Measurements from ENCODE around the gene AURKAIP1. TPM values are rescaled to one million over a fixed set of nuclear protein-coding genes. Genes with fewer than 3 reads are reported as not detected.

The AURKAIP1 gene
- total RNA-seq, 1 experiment from 2014 or later, result 196 TPM

DNA sequence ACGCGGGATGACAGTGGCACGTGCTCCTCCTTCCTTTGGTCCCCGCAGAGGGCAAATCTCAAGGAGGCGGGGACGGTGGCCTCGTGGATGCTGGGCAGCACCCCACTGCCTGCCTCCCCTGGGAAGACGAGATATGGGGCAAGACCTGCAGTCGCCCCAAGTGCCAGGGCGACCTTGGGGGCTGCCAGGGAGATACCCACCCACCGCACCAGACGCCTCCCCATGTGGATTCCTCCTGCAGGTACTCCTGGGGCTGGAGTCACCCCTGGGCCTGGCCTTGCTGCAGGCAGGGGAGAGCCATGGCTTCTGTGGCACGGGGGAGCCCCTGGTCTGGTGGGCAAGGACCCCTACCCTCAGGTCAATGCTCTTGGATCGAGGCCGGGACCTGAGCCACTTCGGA is 5.9 kb upstream of the AURKAIP1 start:
- no peak overlapping the region for H3K56ac ChIP-seq (ENCODE audit: insufficient read length, low read depth, low read length)
- no peak overlapping the region for H3K27ac ChIP-seq (ENCODE audit: insufficient read length, low read depth, low read length)
- H3K4me3 Mint-ChIP-seq, result no peak overlapping the region
- H4K5ac ChIP-seq (ENCODE audit: insufficient read length, low read depth, low read length), result no peak overlapping the region
- WGBS (ENCODE audit: extremely low coverage, insufficient read length, low lambda C conversion rate), result no CpG with 5 or more reads among the region's 16 CpGs
- no peak overlapping the region; the same call in 1 of the 2 replicates for H3K14ac ChIP-seq (ENCODE audit: insufficient read depth, low read length)
- H3K4me2 ChIP-seq (ENCODE audit: insufficient read depth, insufficient read length, low read length), result no peak overlapping the region
- H4K20me1 ChIP-seq (ENCODE audit: control insufficient read depth, insufficient read depth, insufficient read length), result no peaks in the 10 kb centered on the region
- TF ChIP-seq, protein P1, sequence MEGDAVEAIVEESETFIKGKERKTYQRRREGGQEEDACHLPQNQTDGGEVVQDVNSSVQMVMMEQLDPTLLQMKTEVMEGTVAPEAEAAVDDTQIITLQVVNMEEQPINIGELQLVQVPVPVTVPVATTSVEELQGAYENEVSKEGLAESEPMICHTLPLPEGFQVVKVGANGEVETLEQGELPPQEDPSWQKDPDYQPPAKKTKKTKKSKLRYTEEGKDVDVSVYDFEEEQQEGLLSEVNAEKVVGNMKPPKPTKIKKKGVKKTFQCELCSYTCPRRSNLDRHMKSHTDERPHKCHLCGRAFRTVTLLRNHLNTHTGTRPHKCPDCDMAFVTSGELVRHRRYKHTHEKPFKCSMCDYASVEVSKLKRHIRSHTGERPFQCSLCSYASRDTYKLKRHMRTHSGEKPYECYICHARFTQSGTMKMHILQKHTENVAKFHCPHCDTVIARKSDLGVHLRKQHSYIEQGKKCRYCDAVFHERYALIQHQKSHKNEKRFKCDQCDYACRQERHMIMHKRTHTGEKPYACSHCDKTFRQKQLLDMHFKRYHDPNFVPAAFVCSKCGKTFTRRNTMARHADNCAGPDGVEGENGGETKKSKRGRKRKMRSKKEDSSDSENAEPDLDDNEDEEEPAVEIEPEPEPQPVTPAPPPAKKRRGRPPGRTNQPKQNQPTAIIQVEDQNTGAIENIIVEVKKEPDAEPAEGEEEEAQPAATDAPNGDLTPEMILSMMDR (conservative IDR thresholded peaks at IDR 0.05), result no peak
- H2BK12ac ChIP-seq (ENCODE audit: insufficient read length, low read depth, low read length), result no peak overlapping the region
- H4K91ac ChIP-seq (ENCODE audit: insufficient read length, low read depth, low read length), result no peak overlapping the region
- no peak overlapping the region for H2AK5ac ChIP-seq (ENCODE audit: insufficient read length, low read length)
- no peak overlapping the region for H2BK15ac ChIP-seq (ENCODE audit: low read depth, low read length)
- H3K9me3 Mint-ChIP-seq, result no peaks in the 10 kb centered on the region
- DNase-seq, result no peak
- no peak overlapping the region for H2BK20ac ChIP-seq (ENCODE audit: low read depth, low read length, poor library complexity, severe bottlenecking)
- H2BK5ac ChIP-seq (ENCODE audit: insufficient read length, low read length), result no peak overlapping the region
- H3T11ph ChIP-seq (ENCODE audit: low read length), result no peak overlapping the region
- no peak overlapping the region for H3K23ac ChIP-seq (ENCODE audit: insufficient read length, low read depth, low read length)
- no peaks in the 10 kb centered on the region for H3K4me1 ChIP-seq (ENCODE audit: insufficient read depth, low read length)
- no peaks in the 10 kb centered on the region for H3K79me2 ChIP-seq (ENCODE audit: insufficient read depth, low read length)
- H3K4ac ChIP-seq (ENCODE audit: low read depth, low read length), result no peak overlapping the region
- H3K18ac ChIP-seq (ENCODE audit: insufficient read length, low read depth, low read length), result no peak overlapping the region
- no peak overlapping the region for H3K9ac ChIP-seq (ENCODE audit: extremely low read depth, insufficient read length, low read length)
- no peaks in the 10 kb centered on the region for H3K23me2 ChIP-seq (ENCODE audit: insufficient read length, low read depth, low read length, poor library complexity, severe bottlenecking)
- no peaks in the 10 kb centered on the region for H3K27me3 Mint-ChIP-seq (ENCODE audit: low read depth)
- no peak overlapping the region for H2BK120ac ChIP-seq (ENCODE audit: low read depth, low read length, poor library complexity, severe bottlenecking)
- peaks cover 0 to 17% (median 1%) of the 10 kb centered on the region in 3 experiments; a peak in 5 of 7 replicates for H3K36me3 Mint-ChIP-seq (ENCODE audit: insufficient read depth in 1 of 3, low read depth in 3 of 3)
- H3K27ac Mint-ChIP-seq, result no peak overlapping the region
- H2AFZ ChIP-seq (ENCODE audit: low read length), result no peak overlapping the region
- H3K79me1 ChIP-seq (ENCODE audit: insufficient read depth, low read depth, low read length, poor library complexity, severe bottlenecking), result peaks cover 3% of the 10 kb centered on the region
- no peak overlapping the region for H4K8ac ChIP-seq (replicated peaks; ENCODE audit: insufficient read length, low read depth, low read length)
- H3K27me3 ChIP-seq (ENCODE audit: insufficient read depth, low read length), result no peaks in the 10 kb centered on the region
- H3K4me1 Mint-ChIP-seq, result peaks cover 6 to 10% of the 10 kb centered on the region in 2 experiments
- H3K9me3 ChIP-seq (ENCODE audit: control insufficient read depth, low read depth, low read length), result no peaks in the 10 kb centered on the region

All from H9 (cell line).